OCI-LY7 (cell line): ENCODE measurements around the gene CRTAC1. TPM values are rescaled to one million over a fixed set of nuclear protein-coding genes. Genes with fewer than 3 reads are reported as not detected.

Source experiments
- BruUV-seq: library from RNA; stranded (reverse); fragments of 400-500 nt; replicated peaks from 2 replicates; lab custom pipeline; 2021; lab: Mats Ljungman, UMichigan
- CTCF ChIA-PET: fragments of 300-600 bp; sonication (Branson Sonifier 250); formaldehyde crosslinking; loops from one replicate; lab custom pipeline; 2022; ENCODE audit warnings: antibody characterized with exemption; ENCODE audit not compliant: unreplicated experiment; lab: Charles Lee
- POLR2A ChIA-PET: fragments of 300-600 bp; sonication (Branson Sonifier 250); formaldehyde crosslinking; loops from one replicate; lab custom pipeline; 2022; ENCODE audit warnings: antibody characterized with exemption; lab: Charles Lee
- DNase-seq: peaks from one replicate; pipeline ENCODE4 v3.0.0-alpha.2; 2015; ENCODE audit warnings: low spot score
- H2AFZ ChIP-seq: fragments of 200-600 bp; sonication (generic), shearing (Covaris generic); 2 replicates; pipeline ENCODE4 v1.6.1; 2014; ENCODE audit warnings: mild to moderate bottlenecking, antibody characterized with exemption, low read length, moderate library complexity
- H3K27ac ChIP-seq: fragments of 200-600 bp; sonication (generic); 2 replicates; pipeline ENCODE4 v1.5.1; 2014; ENCODE audit warnings: mixed run types, low read depth, mild to moderate bottlenecking, moderate library complexity, low read length, inconsistent platforms; ENCODE audit not compliant: poor library complexity, severe bottlenecking
- H3K36me3 ChIP-seq: fragments of 200-600 bp; sonication (generic); 2 replicates; pipeline ENCODE4 v1.6.1; 2014; ENCODE audit warnings: mild to moderate bottlenecking, antibody characterized with exemption, low read length, moderate library complexity, mixed read lengths; ENCODE audit not compliant: insufficient read depth
- H3K4me1 ChIP-seq: fragments of 200-600 bp; sonication (generic); 2 replicates; pipeline ENCODE4 v1.5.1; 2014; ENCODE audit warnings: mild to moderate bottlenecking, low read length; ENCODE audit not compliant: insufficient read depth, poor library complexity, severe bottlenecking
- H3K4me2 ChIP-seq: fragments of 200-600 bp; sonication (generic); 2 replicates; pipeline ENCODE4 v1.6.1; 2014; ENCODE audit warnings: mild to moderate bottlenecking, low read length
- H3K4me3 ChIP-seq: fragments of 200-600 bp; sonication (generic); 2 replicates; pipeline ENCODE4 v1.5.1; 2014; ENCODE audit warnings: mild to moderate bottlenecking, low read depth, low read length; ENCODE audit not compliant: poor library complexity, severe bottlenecking
- H3K79me2 ChIP-seq: fragments of 200-600 bp; sonication (generic); 2 replicates; pipeline ENCODE4 v1.6.1; 2016; ENCODE audit warnings: low read depth, mild to moderate bottlenecking, low read length, moderate library complexity, mixed read lengths; ENCODE audit not compliant: insufficient read depth
- H3K9me2 ChIP-seq: fragments of 200-600 bp; sonication (generic); 2 replicates; pipeline ENCODE4 v1.6.1; 2016; ENCODE audit warnings: mild to moderate bottlenecking, low read length, mixed read lengths; ENCODE audit not compliant: insufficient read depth
- H3K9me3 ChIP-seq: fragments of 200-600 bp; sonication (generic); 2 replicates; pipeline ENCODE4 v1.6.1; 2014; ENCODE audit warnings: mild to moderate bottlenecking, mixed run types, low read length, mixed read lengths
- H4K20me1 ChIP-seq: fragments of 200-600 bp; sonication (generic); 2 replicates; pipeline ENCODE4 v1.6.1; 2014; ENCODE audit warnings: mild to moderate bottlenecking, antibody characterized with exemption, low read length, moderate library complexity, mixed read lengths; ENCODE audit not compliant: insufficient read depth
- EZH2phosphoT487 ChIP-seq: fragments of 200-600 bp; sonication (generic); IDR thresholded peaks from 2 replicates; pipeline ENCODE4 v1.6.1; 2018; ENCODE audit warnings: low read depth, borderline replicate concordance, mild to moderate bottlenecking, mixed run types, antibody characterized with exemption, low read length, moderate library complexity, mixed read lengths
- intact Hi-C: fragments of 100-400 bp; cut with micrococcal nuclease; formaldehyde crosslinking; loops from one replicate; pipeline ENCODE4 v1.10.0; 2022; ENCODE audit not compliant: unreplicated experiment
- total RNA-seq, 2 experiments: library from RNA; depleted of rRNA in 1 of 2; stranded (reverse); fragments of >200 nt in 1 of 2; shearing (Covaris generic) in 1 of 2; gene quantifications; 2 replicates each; pipeline ENCODE4 v1.2.3, GENCODE V29; 2014 to 2022
- TF ChIP-seq, protein P1 (sequence below): fragments of 200-600 bp; sonication (generic); conservative IDR thresholded peaks from 2 replicates; pipeline ENCODE4 v1.5.1; 2014; ENCODE audit warnings: mild to moderate bottlenecking, antibody characterized with exemption, low read length, moderate library complexity, mixed read lengths

Gene CRTAC1
- total RNA-seq, 2 experiments from 2014 or later: not detected

DNA sequence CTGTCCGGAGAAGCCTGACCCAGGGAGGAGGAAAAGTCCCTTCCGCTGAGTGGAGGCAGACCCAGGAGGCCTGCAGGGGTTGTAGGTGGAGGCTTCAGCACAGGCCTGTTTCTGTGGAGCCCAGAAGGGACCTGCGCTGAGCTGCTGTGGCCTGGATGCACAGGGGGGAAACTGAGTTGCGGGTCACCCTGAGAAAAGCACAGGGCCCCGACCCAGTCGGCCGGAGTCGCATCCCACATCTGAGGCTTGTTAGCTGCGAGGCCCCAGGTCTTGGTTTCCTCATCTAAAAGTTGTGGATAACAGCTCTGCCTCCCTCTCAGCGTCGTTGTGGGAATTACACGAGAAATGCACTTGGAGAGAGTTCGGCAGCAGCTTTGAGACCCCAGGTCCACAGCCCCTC, 104.4 kb downstream of the CRTAC1 start:
- CTCF ChIA-PET: no interaction called here
- no peak for TF ChIP-seq EZH2phosphoT487
- TF ChIP-seq, protein P1, sequence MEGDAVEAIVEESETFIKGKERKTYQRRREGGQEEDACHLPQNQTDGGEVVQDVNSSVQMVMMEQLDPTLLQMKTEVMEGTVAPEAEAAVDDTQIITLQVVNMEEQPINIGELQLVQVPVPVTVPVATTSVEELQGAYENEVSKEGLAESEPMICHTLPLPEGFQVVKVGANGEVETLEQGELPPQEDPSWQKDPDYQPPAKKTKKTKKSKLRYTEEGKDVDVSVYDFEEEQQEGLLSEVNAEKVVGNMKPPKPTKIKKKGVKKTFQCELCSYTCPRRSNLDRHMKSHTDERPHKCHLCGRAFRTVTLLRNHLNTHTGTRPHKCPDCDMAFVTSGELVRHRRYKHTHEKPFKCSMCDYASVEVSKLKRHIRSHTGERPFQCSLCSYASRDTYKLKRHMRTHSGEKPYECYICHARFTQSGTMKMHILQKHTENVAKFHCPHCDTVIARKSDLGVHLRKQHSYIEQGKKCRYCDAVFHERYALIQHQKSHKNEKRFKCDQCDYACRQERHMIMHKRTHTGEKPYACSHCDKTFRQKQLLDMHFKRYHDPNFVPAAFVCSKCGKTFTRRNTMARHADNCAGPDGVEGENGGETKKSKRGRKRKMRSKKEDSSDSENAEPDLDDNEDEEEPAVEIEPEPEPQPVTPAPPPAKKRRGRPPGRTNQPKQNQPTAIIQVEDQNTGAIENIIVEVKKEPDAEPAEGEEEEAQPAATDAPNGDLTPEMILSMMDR: no peak
- H2AFZ ChIP-seq: no peak overlapping the region

DNA sequence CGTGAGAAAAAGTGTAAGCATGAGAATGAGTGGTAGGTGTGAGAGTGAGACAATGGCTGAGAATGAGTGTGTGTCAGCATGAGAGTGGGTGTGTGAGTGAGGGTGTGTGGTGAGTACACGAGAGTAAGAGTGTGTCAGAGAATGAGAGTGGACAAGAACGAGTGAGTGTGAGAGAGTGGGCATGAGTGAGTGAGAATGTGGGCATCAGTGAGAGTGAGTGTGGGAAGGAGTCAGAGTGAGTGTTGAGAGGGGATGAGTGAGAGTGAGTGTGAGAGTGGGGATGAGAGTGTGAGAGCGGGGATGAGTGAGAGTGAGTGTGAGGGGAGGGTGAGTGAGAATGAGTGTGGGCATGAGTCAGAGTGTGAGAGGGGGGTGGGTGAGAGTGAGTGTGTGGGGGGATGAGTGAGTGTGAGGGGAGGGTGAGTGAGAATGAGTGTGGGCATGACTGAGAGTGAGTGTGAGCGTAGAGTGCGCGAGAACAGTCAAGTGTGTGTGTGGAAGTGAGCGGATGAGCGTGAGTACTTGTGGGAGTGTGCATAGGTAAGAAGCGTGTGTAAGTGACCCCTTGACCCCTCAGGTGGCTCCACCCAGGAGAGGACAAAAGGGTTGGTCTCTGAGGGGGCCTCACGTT, 105.0 kb downstream of the CRTAC1 start:
- no TSS peak for BruUV-seq
- H2AFZ ChIP-seq: no peak overlapping the region
- no peak for TF ChIP-seq EZH2phosphoT487
- TF ChIP-seq, protein P1: no peak
- no peaks in the 10 kb centered on the region for H3K9me2 ChIP-seq
- H4K20me1 ChIP-seq: no peaks in the 10 kb centered on the region
- no peaks in the 10 kb centered on the region for H3K9me3 ChIP-seq
- no peaks in the 10 kb centered on the region for H3K79me2 ChIP-seq
- H3K36me3 ChIP-seq: no peaks in the 10 kb centered on the region
- ChIA-PET CTCF (no interaction called here), POLR2A (no interaction called here)
- no peak overlapping the region for H3K4me2 ChIP-seq
- intact Hi-C loops: no loop called here
- H3K4me3 ChIP-seq: no peak overlapping the region
- no peak for DNase-seq
- no peaks in the 10 kb centered on the region for H3K4me1 ChIP-seq
- H3K27ac ChIP-seq: no peak overlapping the region

More for the DNA sequence above, 104.4 kb downstream of the CRTAC1 start:
- Histone ChIP-seq H3K9me3 (no peaks in the 10 kb centered on the region), H3K4me1 (no peaks in the 10 kb centered on the region), H3K9me2 (no peaks in the 10 kb centered on the region), H4K20me1 (no peaks in the 10 kb centered on the region), H3K36me3 (no peaks in the 10 kb centered on the region), H3K27ac (no peak overlapping the region), H3K4me2 (no peak overlapping the region), H3K4me3 (no peak overlapping the region), H3K79me2 (no peaks in the 10 kb centered on the region)
- POLR2A ChIA-PET: no interaction called here
- no TSS peak for BruUV-seq
- no peak for DNase-seq
- intact Hi-C loops: no loop called here

DNA sequence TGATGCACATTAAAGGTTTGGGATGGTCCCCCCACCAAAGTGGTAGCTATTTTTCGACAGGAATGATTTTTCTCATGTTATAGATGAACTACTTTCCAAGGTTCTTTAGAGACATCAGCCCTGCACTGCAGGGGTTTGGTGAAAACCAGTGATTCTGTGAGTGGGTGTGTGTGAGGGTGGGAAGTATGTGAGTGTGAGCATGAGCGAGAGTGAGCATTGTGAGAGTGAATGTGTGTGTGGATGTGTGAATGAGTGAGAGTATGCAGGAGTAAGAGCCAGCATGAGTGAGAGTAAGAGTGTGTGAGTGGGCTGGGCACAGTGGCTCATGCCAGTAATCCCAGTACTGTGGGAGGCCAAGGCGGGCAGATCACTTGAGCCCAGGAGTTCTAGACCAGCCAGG, 105.7 kb downstream of the CRTAC1 start:
- DNase-seq: no peak
- no peaks in the 10 kb centered on the region for H3K36me3 ChIP-seq
- ChIA-PET POLR2A (no interaction called here), CTCF (interaction anchor here (0.6 kb wide), 1 partner anchor 482 kb away, joined by 3 read pairs; no protein-coding TSS in a partner anchor)
- H3K79me2 ChIP-seq: no peaks in the 10 kb centered on the region
- H3K4me3 ChIP-seq: no peak overlapping the region
- no peaks in the 10 kb centered on the region for H4K20me1 ChIP-seq
- no peaks in the 10 kb centered on the region for H3K9me2 ChIP-seq
- no peaks in the 10 kb centered on the region for H3K4me1 ChIP-seq
- no peak overlapping the region for H3K27ac ChIP-seq
- TF ChIP-seq, protein P1: no peak
- no TSS peak for BruUV-seq
- intact Hi-C loops: no loop called here
- H3K4me2 ChIP-seq: no peak overlapping the region
- H3K9me3 ChIP-seq: no peaks in the 10 kb centered on the region
- H2AFZ ChIP-seq: no peak overlapping the region
